RWPE1 (cell line): ENCODE results near the gene JAKMIP3.
A peak's percentile ranks its signal among the peaks of the same experiment; 100 is the strongest.

Source experiments
- CTCF ChIA-PET: fragments of 350-600 bp; sonication (Branson Sonifier 250); formaldehyde crosslinking; extraction: SDS; loops from one replicate; lab custom pipeline; 2021; lab: Yijun Ruan, JAX
- POLR2A ChIA-PET: fragments of 400-600 bp; formaldehyde crosslinking; extraction: SDS; loops from one replicate; lab custom pipeline; 2020; ENCODE audit warnings: antibody characterized with exemption; ENCODE audit not compliant: low non-redundant PET; lab: Yijun Ruan, JAX
- DNase-seq: peaks from one replicate; pipeline ENCODE4 v3.0.0; 2012; ENCODE audit warnings: low spot score
- H3K27ac ChIP-seq: fragments of 450-650 bp; 2 replicates; pipeline ENCODE4 v1.5.1; 2017
- CTCF ChIP-seq: fragments of 450-650 bp; conservative IDR thresholded peaks from 2 replicates; pipeline ENCODE4 v1.5.1; 2017; ENCODE audit warnings: low read depth, mild to moderate bottlenecking

The JAKMIP3 gene

GRCh38 chr10:132062641-132063390, 2.9 kb upstream of the JAKMIP3 start:
- DNase-seq = no peak
- POLR2A ChIA-PET = no interaction called here
- CTCF ChIA-PET = no interaction called here
- no peak overlapping the region for H3K27ac ChIP-seq
- TF ChIP-seq CTCF = no peak

GRCh38 chr10:132063432-132063831, 2.3 kb upstream of the JAKMIP3 start:
- H3K27ac ChIP-seq = no peak overlapping the region
- CTCF ChIA-PET = interaction anchor here (0.5 kb wide), 1 partner anchor 178 kb away, joined by 3 read pairs; no protein-coding TSS in a partner anchor
- POLR2A ChIA-PET = no interaction called here
- no peak for DNase-seq
- TF ChIP-seq CTCF = no peak

GRCh38 chr10:132064082-132064755, 1.5 kb upstream of the JAKMIP3 start:
- no peak for TF ChIP-seq CTCF
- POLR2A ChIA-PET = no interaction called here
- H3K27ac ChIP-seq = no peak overlapping the region
- CTCF ChIA-PET = interaction anchor here (0.5 kb wide), 1 partner anchor 179 kb away, joined by 3 read pairs; no protein-coding TSS in a partner anchor
- no peak for DNase-seq

- no peak for DNase-seq
- peak overlapping the region; percentile 60; the same call in 1 of the 2 replicates for H3K27ac ChIP-seq
- ChIA-PET POLR2A (no interaction called here), CTCF (interaction anchor here (1.9 kb wide), 1 partner anchor 78 kb away, joined by 8 read pairs; no protein-coding TSS in a partner anchor)
- no peak for TF ChIP-seq CTCF
Measured at GRCh38 chr10:132064771-132065437, 842 bp upstream of the JAKMIP3 start.

- CTCF ChIA-PET = interaction anchor here (0.7 to 1.9 kb wide), 3 partner anchors 10 to 192 kb away, joined by 3 to 8 read pairs (median 3); no protein-coding TSS in a partner anchor
Measured at GRCh38 chr10:132066186-132066585, 440 bp downstream of the JAKMIP3 start.

More at GRCh38 chr10:132066186-132066585, 440 bp downstream of the JAKMIP3 start:
- no peak for DNase-seq
- H3K27ac ChIP-seq = peak overlapping the region; percentile 60
- POLR2A ChIA-PET = no interaction called here
- no peak for TF ChIP-seq CTCF
